ENCODE results near the gene SLFN11.
A peak's percentile ranks its signal among the peaks of the same experiment; 100 is the strongest.

- TF ChIP-seq, protein P1, sequence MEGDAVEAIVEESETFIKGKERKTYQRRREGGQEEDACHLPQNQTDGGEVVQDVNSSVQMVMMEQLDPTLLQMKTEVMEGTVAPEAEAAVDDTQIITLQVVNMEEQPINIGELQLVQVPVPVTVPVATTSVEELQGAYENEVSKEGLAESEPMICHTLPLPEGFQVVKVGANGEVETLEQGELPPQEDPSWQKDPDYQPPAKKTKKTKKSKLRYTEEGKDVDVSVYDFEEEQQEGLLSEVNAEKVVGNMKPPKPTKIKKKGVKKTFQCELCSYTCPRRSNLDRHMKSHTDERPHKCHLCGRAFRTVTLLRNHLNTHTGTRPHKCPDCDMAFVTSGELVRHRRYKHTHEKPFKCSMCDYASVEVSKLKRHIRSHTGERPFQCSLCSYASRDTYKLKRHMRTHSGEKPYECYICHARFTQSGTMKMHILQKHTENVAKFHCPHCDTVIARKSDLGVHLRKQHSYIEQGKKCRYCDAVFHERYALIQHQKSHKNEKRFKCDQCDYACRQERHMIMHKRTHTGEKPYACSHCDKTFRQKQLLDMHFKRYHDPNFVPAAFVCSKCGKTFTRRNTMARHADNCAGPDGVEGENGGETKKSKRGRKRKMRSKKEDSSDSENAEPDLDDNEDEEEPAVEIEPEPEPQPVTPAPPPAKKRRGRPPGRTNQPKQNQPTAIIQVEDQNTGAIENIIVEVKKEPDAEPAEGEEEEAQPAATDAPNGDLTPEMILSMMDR (IDR thresholded peaks at IDR 0.05; ENCODE audit: low read depth, low read length, poor library complexity, severe bottlenecking), result no peak
- peak; percentile 63 for TF ChIP-seq EZH2phosphoT487 (IDR thresholded peaks at IDR 0.05; ENCODE audit: borderline replicate concordance, low read length)
Observed at GRCh38 chr17:35373984-35374765, 754 bp upstream of the SLFN11 start.
